B cell (primary cell): ENCODE measurements around the gene PHLDB1.
"Not testable (repeated sequence)": the region's sequence is repeated elsewhere in the genome, so short reads cannot be mapped to it uniquely, and the experiment has no call there.

ENCODE experiments used
- EZH2 ChIP-seq: IDR thresholded peaks from 2 replicates; pipeline ENCODE4 v1.6.1; 2012; ENCODE audit warnings: borderline replicate concordance, low read depth, mild to moderate bottlenecking, moderate library complexity, low read length; ENCODE audit not compliant: insufficient read depth, poor library complexity, severe bottlenecking
- TF ChIP-seq, protein P1 (sequence below): fragments of 200-600 bp; IDR thresholded peaks from one replicate; pipeline ENCODE4 v1.8.0; 2022; ENCODE audit warnings: antibody characterized with exemption, mild to moderate bottlenecking

- TF ChIP-seq, protein P1, sequence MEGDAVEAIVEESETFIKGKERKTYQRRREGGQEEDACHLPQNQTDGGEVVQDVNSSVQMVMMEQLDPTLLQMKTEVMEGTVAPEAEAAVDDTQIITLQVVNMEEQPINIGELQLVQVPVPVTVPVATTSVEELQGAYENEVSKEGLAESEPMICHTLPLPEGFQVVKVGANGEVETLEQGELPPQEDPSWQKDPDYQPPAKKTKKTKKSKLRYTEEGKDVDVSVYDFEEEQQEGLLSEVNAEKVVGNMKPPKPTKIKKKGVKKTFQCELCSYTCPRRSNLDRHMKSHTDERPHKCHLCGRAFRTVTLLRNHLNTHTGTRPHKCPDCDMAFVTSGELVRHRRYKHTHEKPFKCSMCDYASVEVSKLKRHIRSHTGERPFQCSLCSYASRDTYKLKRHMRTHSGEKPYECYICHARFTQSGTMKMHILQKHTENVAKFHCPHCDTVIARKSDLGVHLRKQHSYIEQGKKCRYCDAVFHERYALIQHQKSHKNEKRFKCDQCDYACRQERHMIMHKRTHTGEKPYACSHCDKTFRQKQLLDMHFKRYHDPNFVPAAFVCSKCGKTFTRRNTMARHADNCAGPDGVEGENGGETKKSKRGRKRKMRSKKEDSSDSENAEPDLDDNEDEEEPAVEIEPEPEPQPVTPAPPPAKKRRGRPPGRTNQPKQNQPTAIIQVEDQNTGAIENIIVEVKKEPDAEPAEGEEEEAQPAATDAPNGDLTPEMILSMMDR: not testable (repeated sequence)
- TF ChIP-seq EZH2: not testable (repeated sequence)
Observed at GRCh38 chr11:118678908-118679307, 71.5 kb downstream of the PHLDB1 start.
